LNCAP (cell line): ENCODE measurements around the gene EPS8.

Source experiments
- CTCF ChIP-seq: fragments of 450-650 bp; IDR thresholded peaks from 2 replicates; pipeline ENCODE4 v1.5.1; 2017; ENCODE audit warnings: mild to moderate bottlenecking

Gene EPS8

GRCh38 chr12:15769586-15769985 is 19.6 kb downstream of the EPS8 start:
- no peak for TF ChIP-seq CTCF

GRCh38 chr12:15767301-15767700 is 21.9 kb downstream of the EPS8 start:
- no peak for TF ChIP-seq CTCF

- no peak for TF ChIP-seq CTCF
Measured at GRCh38 chr12:15763328-15763727, 25.9 kb downstream of the EPS8 start.

- TF ChIP-seq CTCF = no peak
Measured at GRCh38 chr12:15757553-15758255, 31.5 kb downstream of the EPS8 start.

- TF ChIP-seq CTCF = no peak
Measured at GRCh38 chr12:15756822-15757221, 32.4 kb downstream of the EPS8 start.

GRCh38 chr12:15754233-15754632 is 35.0 kb downstream of the EPS8 start:
- TF ChIP-seq CTCF = no peak

- TF ChIP-seq CTCF = no peak
Measured at GRCh38 chr12:15752785-15753184, 36.4 kb downstream of the EPS8 start.

- no peak for TF ChIP-seq CTCF
Measured at GRCh38 chr12:15751741-15752140, 37.4 kb downstream of the EPS8 start.
